HepG2 (cell line): Measurements from ENCODE around the gene F7. TPM values are rescaled to one million over a fixed set of nuclear protein-coding genes. Genes with fewer than 3 reads are reported as not detected.

ENCODE experiments used
- ATAC-seq: fragments of 200-7000 bp; cut with Tn5 transposase; 3 replicates; pipeline ENCODE4 v1.9.1; 2020; ENCODE audit warnings: mild to moderate bottlenecking, moderate library complexity
- BruUV-seq: library from RNA; stranded (reverse); fragments of 400-500 nt; replicated peaks from 2 replicates; lab custom pipeline; 2021; lab: Mats Ljungman, UMichigan
- CTCF ChIA-PET: fragments of 300-600 bp; formaldehyde crosslinking; extraction: SDS; loops from one replicate; lab custom pipeline; 2021; ENCODE audit warnings: low total read pairs, inconsistent platforms, low intra/inter-chr PET ratio; lab: Yijun Ruan, JAX
- POLR2A ChIA-PET: fragments of 350-600 bp; sonication (Branson Sonifier 250); formaldehyde crosslinking; loops from one replicate; lab custom pipeline; 2020; ENCODE audit warnings: antibody characterized with exemption, inconsistent platforms; lab: Yijun Ruan, JAX
- DNase-seq: peaks from one replicate; pipeline ENCODE4 v3.0.0-alpha.2; 2015; ENCODE audit warnings: low spot score
- FAIRE-seq: peaks from 3 replicates; lab custom pipeline; 2011; peaks lifted over from hg19 to GRCh38; lab: Jason Lieb, UNC
- H2AFZ ChIP-seq: one replicate; pipeline ENCODE4 v1.6.1; 2011; ENCODE audit warnings: low read length, inconsistent platforms
- H3K27ac ChIP-seq: fragments of 300-600 bp; 3 replicates; pipeline ENCODE4 v1.8.0; 2011; ENCODE audit warnings: mixed run types, mild to moderate bottlenecking, mixed read lengths, low read length, inconsistent platforms; ENCODE audit not compliant: insufficient read depth; ENCODE audit errors: extremely low read length
- H3K27me3 ChIP-seq, 2 experiments: fragments of 200-600 bp in 1 of 2; 2 replicates in 1 of 2; 3 replicates in 1 of 2; pipeline versions ENCODE4 v1.6.0 to v1.8.0; 2011; ENCODE audit warnings: low read length in 2 of 2, mild to moderate bottlenecking in 2 of 2, moderate library complexity in 2 of 2, inconsistent platforms in 1 of 2; ENCODE audit not compliant: insufficient read depth in 2 of 2, control insufficient read depth in 1 of 2
- H3K36me3 ChIP-seq, 2 experiments: fragments of 200-600 bp in 1 of 2; replicated peaks in 1 of 2; 2 replicates in 1 of 2; 3 replicates in 1 of 2; pipeline versions ENCODE4 v1.5.1 to v1.8.0; 2011; ENCODE audit warnings: low read length in 2 of 2, inconsistent platforms in 1 of 2; ENCODE audit not compliant: insufficient read depth in 2 of 2, control insufficient read depth in 1 of 2
- H3K4me1 ChIP-seq: 2 replicates; pipeline ENCODE4 v1.5.1; 2012; ENCODE audit warnings: low read length, inconsistent platforms; ENCODE audit not compliant: insufficient read depth
- H3K4me2 ChIP-seq: 2 replicates; pipeline ENCODE4 v1.6.0; 2011; ENCODE audit warnings: low read depth, low read length, inconsistent platforms
- H3K4me3 ChIP-seq, 3 experiments: fragments of 200-600 bp in 1 of 3; sonication (generic), shearing (Covaris generic) in 1 of 3; replicated peaks in 1 of 3; 2 replicates each; pipeline ENCODE4 v1.5.1; 2011 to 2016; ENCODE audit warnings: low read length in 3 of 3, inconsistent platforms in 2 of 3, low read depth in 2 of 3, mild to moderate bottlenecking in 2 of 3, control low read depth in 1 of 3, mixed read lengths in 1 of 3; ENCODE audit not compliant: insufficient read depth in 1 of 3
- H3K79me2 ChIP-seq: one replicate; pipeline ENCODE4 v1.6.1; 2011; ENCODE audit warnings: low read length, inconsistent platforms; ENCODE audit not compliant: insufficient read depth
- H3K9ac ChIP-seq: 2 replicates; pipeline ENCODE4 v1.6.0; 2011; ENCODE audit warnings: mild to moderate bottlenecking, low read depth, low read length, inconsistent platforms; ENCODE audit not compliant: insufficient read depth
- H3K9me3 ChIP-seq: 2 replicates; pipeline ENCODE4 v1.5.1; 2012; ENCODE audit warnings: mild to moderate bottlenecking, low read length
- H4K20me1 ChIP-seq: 2 replicates; pipeline ENCODE4 v1.6.0; 2011; ENCODE audit warnings: inconsistent platforms, mild to moderate bottlenecking, low read length, moderate library complexity; ENCODE audit not compliant: insufficient read depth
- ARID2 ChIP-seq: sonication (generic); formaldehyde crosslinking; IDR thresholded peaks from 2 replicates; pipeline ENCODE4 v1.8.1; 2022; ENCODE audit warnings: mild to moderate bottlenecking, missing genetic modification reagents, borderline replicate concordance
- CBX5 ChIP-seq: sonication (generic); formaldehyde crosslinking; IDR thresholded peaks from 2 replicates; pipeline ENCODE4 v1.4.0; 2020; ENCODE audit warnings: missing genetic modification reagents, borderline replicate concordance
- CENPX ChIP-seq: sonication (generic); formaldehyde crosslinking; IDR thresholded peaks from 2 replicates; pipeline ENCODE4 v1.9.0; 2021; ENCODE audit warnings: mild to moderate bottlenecking, missing genetic modification reagents, moderate library complexity
- KLF11 ChIP-seq: IDR thresholded peaks from 2 replicates; pipeline ENCODE4 v1.6.1; 2016; ENCODE audit warnings: missing compliant biosample characterization
- NFE2 ChIP-seq: sonication (generic); formaldehyde crosslinking; IDR thresholded peaks from 2 replicates; pipeline ENCODE4 v1.4.0; 2020; ENCODE audit warnings: missing genetic modification reagents
- NR3C1 ChIP-seq: sonication (generic); formaldehyde crosslinking; IDR thresholded peaks from 2 replicates; pipeline ENCODE4 v1.4.0; 2020; ENCODE audit warnings: missing genetic modification reagents
- RAD51 ChIP-seq: fragments of 450-650 bp; IDR thresholded peaks from 2 replicates; pipeline ENCODE4 v1.6.1; 2016; ENCODE audit warnings: borderline replicate concordance
- RBFOX2 ChIP-seq: fragments of 200-400 bp; formaldehyde crosslinking; IDR thresholded peaks from 2 replicates; pipeline ENCODE4 v1.6.1; 2017; ENCODE audit warnings: low read depth, mild to moderate bottlenecking, low read length
- RFXANK ChIP-seq: IDR thresholded peaks from 2 replicates; pipeline ENCODE4 v1.6.1; 2016
- STAG1 ChIP-seq: sonication (generic); formaldehyde crosslinking; IDR thresholded peaks from 2 replicates; pipeline ENCODE4 v1.4.0; 2020; ENCODE audit warnings: missing genetic modification reagents
- TCF12 ChIP-seq, 2 experiments: fragments of 450-650 bp in 1 of 2; sonication (generic) in 1 of 2; formaldehyde crosslinking in 1 of 2; IDR thresholded peaks; 2 replicates each; pipeline versions ENCODE4 v1.6.1 to v1.8.0; 2017 to 2022; ENCODE audit warnings: antibody characterized with exemption in 1 of 2, mild to moderate bottlenecking in 1 of 2, missing genetic modification reagents in 1 of 2, moderate library complexity in 1 of 2
- TRIM24 ChIP-seq: sonication (generic); formaldehyde crosslinking; IDR thresholded peaks from 2 replicates; pipeline ENCODE4 v1.8.0; 2022; ENCODE audit warnings: mild to moderate bottlenecking, missing genetic modification reagents
- ZBTB8A ChIP-seq: sonication (generic); formaldehyde crosslinking; IDR thresholded peaks from 2 replicates; pipeline ENCODE4 v1.4.0; 2020; ENCODE audit warnings: mild to moderate bottlenecking, low read depth, missing genetic modification reagents, borderline replicate concordance
- ZNF225 ChIP-seq: sonication (generic); formaldehyde crosslinking; IDR thresholded peaks from 2 replicates; pipeline ENCODE4 v1.4.0; 2020; ENCODE audit warnings: mild to moderate bottlenecking, missing genetic modification reagents
- ZNF569 ChIP-seq: sonication (generic); formaldehyde crosslinking; IDR thresholded peaks from 2 replicates; pipeline ENCODE4 v1.5.0; 2020; ENCODE audit warnings: mild to moderate bottlenecking, missing genetic modification reagents, moderate library complexity, borderline replicate concordance
- ZNF660 ChIP-seq: sonication (generic); formaldehyde crosslinking; IDR thresholded peaks from 2 replicates; pipeline ENCODE4 v1.5.1; 2020; ENCODE audit warnings: mild to moderate bottlenecking, low read depth, missing genetic modification reagents, borderline replicate concordance
- WGBS: methylation state at CpG from one replicate; pipeline ENCODE4 v1.1.6; 2017; ENCODE audit warnings: low lambda C conversion rate; 5-methylcytosine and 5-hydroxymethylcytosine counted together
- in situ Hi-C: cut with HindIII; loops from 2 replicates; pipeline ENCODE4 v1.10.0; 2017; ENCODE audit warnings: low pct_unique_long_range_greater_than_20kb; ENCODE audit not compliant: extremely low pct_ligation_motif_present
- intact Hi-C: fragments of 100-400 bp; cut with micrococcal nuclease; formaldehyde crosslinking; loops from one replicate; pipeline ENCODE4 v1.10.0; 2022; ENCODE audit not compliant: unreplicated experiment
- polyA plus RNA-seq, 8 experiments: library from polyadenylated mRNA; depleted of rRNA in 3 of 8; stranded (reverse) in 7 of 8; unstranded in 1 of 8; fragments of >200 nt; fragmentation: Illumina TruSeq in 4 of 8; extraction: Trizol in 4 of 8; gene quantifications; 2 replicates each; pipeline versions ENCODE4 v1.2.1 to v1.2.3, GENCODE V29; 2011 to 2016; ENCODE audit warnings: low read depth in 4 of 8, missing spikeins in 1 of 8, mixed read lengths in 1 of 8; ENCODE audit not compliant: insufficient read depth in 1 of 8
- total RNA-seq, 5 experiments: library from RNA; depleted of rRNA; stranded (reverse); fragments of >200 nt; fragmentation: Illumina TruSeq; extraction: Trizol; gene quantifications; 2 replicates each; pipeline ENCODE4 v1.2.3, GENCODE V29; 2016; ENCODE audit warnings: low read depth in 1 of 5
- TF ChIP-seq, protein P1 (sequence below): IDR thresholded peaks from 2 replicates; pipeline ENCODE4 v1.6.1; 2012; ENCODE audit warnings: low read depth, low read length, improper control_type of control experiment
- TF ChIP-seq, protein P2 (sequence below): sonication (generic); formaldehyde crosslinking; IDR thresholded peaks from 2 replicates; pipeline ENCODE4 v1.5.1; 2020; ENCODE audit warnings: missing genetic modification reagents, mild to moderate bottlenecking, borderline replicate concordance
- TF ChIP-seq, protein P3 (sequence below): sonication (generic); formaldehyde crosslinking; IDR thresholded peaks from 2 replicates; pipeline ENCODE4 v1.8.0; 2022; ENCODE audit warnings: missing genetic modification reagents, mild to moderate bottlenecking, inconsistent platforms, borderline replicate concordance

The F7 gene
- total and polyA plus RNA-seq, 2 of the 13 experiments (the other 11 are each of a cell fraction or from before 2014, with no cell fraction given), result 12.6 to 26.5 TPM

DNA sequence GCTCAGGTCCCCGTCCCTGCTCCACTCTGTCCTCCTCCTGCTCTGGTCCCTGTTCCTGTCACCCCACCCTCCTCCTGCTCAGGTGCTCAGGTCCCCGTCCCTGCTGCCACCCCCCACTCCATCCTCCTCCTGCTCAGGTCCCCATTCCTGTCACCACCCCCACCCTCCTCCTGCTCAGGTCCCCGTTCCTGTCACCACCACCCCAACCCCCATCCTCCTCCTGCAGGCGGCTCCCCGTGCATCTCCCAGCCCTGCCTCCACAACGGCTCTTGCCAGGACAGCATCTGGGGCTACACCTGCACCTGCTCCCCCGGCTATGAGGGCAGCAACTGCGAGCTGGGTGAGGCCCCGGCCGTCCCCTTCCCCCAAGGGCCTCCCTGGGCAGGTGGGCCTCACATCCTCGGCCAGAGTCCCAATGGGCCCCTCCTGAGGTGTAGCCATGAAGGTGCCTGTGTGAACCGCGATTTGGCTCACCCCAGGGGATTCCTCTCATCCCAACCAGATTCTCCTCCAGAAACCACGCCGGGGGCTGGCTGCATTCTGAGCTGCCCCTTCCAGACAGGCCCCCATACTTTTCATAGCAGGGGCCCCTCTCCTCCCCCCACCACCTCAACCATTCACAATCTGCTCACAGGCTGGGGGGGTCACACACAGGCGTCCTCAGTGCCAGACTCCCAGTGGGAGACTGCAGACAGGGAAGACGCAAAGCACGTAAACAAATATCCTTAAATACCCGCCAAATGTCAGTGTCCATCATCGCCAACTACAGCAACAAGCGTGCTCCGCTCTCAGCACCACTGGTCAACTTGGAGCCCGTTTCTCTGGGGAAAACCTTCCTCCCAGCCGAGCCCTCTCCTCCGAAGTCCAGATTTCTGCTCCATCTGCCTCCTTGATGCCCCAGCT, 57.4 kb downstream of the F7 start (continued):
- TF ChIP-seq RBFOX2, result 0 out of 2 replicates have a peak, but pooled peaks have one; percentile 24
- no peak for TF ChIP-seq NR3C1 (CRISPR knock-in tag)
- TF ChIP-seq STAG1 (CRISPR knock-in tag), result no peak

DNA sequence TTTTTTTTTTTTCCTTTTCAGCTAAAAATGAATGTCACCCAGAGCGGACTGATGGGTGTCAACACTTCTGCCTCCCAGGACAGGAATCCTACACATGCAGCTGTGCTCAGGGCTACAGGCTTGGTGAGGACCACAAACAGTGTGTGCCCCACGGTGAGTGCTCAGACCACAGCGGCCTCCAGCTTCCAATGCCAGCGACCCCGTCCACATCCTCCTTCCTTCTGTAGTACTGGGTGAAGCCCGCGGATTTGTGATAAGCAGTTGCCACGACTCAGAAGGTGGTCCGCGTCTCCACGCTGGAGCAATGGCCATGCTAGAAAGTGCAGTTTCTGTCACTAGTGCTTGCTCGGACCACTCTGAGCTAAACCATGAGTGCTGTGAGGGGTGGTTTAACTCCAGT, 58.9 kb downstream of the F7 start:
- in situ Hi-C loops (no loop called here), intact Hi-C loops (no loop called here)
- Histone ChIP-seq H3K9me3 (no peaks in the 10 kb centered on the region), H3K79me2 (no peaks in the 10 kb centered on the region), H3K27ac (no peak overlapping the region), H3K27me3 (no peaks in the 10 kb centered on the region), H3K4me2 (no peak overlapping the region), H2AFZ (no peak overlapping the region), H3K9ac (no peak overlapping the region), H3K36me3 (no peaks in the 10 kb centered on the region; a peak in 1 of 5 replicates), H4K20me1 (no peaks in the 10 kb centered on the region), H3K4me3 (no peak overlapping the region), H3K4me1 (peaks cover 19% of the 10 kb centered on the region)
- ChIA-PET CTCF (no interaction called here), POLR2A (no interaction called here)
- FAIRE-seq (no peak), ATAC-seq (no peak), DNase-seq (no peak)
- WGBS, result 93% methylated on average over 12 of the region's 12 CpGs
- BruUV-seq, result no TSS peak
- no peak for TF ChIP-seq ZNF660 (CRISPR knock-in tag)
- TF ChIP-seq, protein P1, sequence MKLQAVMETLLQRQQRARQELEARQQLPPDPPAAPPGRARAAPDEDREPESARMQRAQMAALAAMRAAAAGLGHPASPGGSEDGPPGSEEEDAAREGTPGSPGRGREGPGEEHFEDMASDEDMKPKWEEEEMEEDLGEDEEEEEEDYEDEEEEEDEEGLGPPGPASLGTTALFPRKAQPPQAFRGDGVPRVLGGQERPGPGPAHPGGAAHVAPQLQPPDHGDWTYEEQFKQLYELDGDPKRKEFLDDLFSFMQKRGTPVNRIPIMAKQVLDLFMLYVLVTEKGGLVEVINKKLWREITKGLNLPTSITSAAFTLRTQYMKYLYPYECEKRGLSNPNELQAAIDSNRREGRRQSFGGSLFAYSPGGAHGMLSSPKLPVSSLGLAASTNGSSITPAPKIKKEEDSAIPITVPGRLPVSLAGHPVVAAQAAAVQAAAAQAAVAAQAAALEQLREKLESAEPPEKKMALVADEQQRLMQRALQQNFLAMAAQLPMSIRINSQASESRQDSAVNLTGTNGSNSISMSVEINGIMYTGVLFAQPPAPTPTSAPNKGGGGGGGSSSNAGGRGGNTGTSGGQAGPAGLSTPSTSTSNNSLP, result no peak
- TF ChIP-seq RFXANK (CRISPR knock-in tag), result no peak
- no peak for TF ChIP-seq CBX5 (CRISPR knock-in tag)
- no peak for TF ChIP-seq KLF11 (CRISPR knock-in tag)
- no peak for TF ChIP-seq TCF12 (IDR thresholded peaks at IDR 0.05)
- TF ChIP-seq TCF12 (CRISPR knock-in tag; IDR thresholded peaks at IDR 0.05), result no peak
- no peak for TF ChIP-seq ZNF569
- TF ChIP-seq, protein P2, sequence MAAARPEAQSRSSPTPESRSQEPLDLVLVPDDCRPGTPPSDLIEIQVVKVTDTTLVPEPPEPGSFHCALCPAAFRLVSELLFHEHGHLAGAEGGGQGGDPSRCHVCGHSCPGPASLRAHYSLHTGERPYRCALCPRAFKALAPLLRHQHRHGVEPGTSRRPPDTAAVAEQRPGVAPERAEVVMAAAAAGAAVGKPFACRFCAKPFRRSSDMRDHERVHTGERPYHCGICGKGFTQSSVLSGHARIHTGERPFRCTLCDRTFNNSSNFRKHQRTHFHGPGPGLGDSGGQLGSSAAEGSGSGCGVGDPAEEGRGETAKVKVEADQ (CRISPR knock-in tag), result no peak
- TF ChIP-seq, protein P3, sequence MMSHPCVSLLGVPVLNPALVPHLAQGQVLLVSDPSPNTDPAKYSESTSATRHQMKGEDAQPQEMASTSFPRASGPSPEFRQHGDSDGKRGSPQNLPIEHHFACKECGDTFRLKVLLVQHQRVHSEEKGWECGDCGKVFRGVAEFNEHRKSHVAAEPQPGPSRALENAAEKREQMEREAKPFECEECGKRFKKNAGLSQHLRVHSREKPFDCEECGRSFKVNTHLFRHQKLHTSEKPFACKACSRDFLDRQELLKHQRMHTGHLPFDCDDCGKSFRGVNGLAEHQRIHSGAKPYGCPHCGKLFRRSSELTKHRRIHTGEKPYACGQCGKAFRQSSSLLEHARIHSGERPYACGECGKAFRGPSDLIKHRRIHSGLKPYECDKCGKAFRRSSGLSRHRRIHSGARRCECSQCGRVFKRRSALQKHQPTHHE, result no peak
- TF ChIP-seq ZNF225 (CRISPR knock-in tag), result no peak
- no peak for TF ChIP-seq TRIM24
- TF ChIP-seq NFE2 (CRISPR knock-in tag), result no peak
- TF ChIP-seq RAD51, result no peak
- no peak for TF ChIP-seq ARID2
- no peak for TF ChIP-seq CENPX (CRISPR knock-in tag)
- TF ChIP-seq ZBTB8A (CRISPR knock-in tag), result no peak
